ENCODE results near the gene JCAD.
"Not testable (repeated sequence)": the region's sequence is repeated elsewhere in the genome, so short reads cannot be mapped to it uniquely, and the experiment has no call there.

The JCAD gene

DNA sequence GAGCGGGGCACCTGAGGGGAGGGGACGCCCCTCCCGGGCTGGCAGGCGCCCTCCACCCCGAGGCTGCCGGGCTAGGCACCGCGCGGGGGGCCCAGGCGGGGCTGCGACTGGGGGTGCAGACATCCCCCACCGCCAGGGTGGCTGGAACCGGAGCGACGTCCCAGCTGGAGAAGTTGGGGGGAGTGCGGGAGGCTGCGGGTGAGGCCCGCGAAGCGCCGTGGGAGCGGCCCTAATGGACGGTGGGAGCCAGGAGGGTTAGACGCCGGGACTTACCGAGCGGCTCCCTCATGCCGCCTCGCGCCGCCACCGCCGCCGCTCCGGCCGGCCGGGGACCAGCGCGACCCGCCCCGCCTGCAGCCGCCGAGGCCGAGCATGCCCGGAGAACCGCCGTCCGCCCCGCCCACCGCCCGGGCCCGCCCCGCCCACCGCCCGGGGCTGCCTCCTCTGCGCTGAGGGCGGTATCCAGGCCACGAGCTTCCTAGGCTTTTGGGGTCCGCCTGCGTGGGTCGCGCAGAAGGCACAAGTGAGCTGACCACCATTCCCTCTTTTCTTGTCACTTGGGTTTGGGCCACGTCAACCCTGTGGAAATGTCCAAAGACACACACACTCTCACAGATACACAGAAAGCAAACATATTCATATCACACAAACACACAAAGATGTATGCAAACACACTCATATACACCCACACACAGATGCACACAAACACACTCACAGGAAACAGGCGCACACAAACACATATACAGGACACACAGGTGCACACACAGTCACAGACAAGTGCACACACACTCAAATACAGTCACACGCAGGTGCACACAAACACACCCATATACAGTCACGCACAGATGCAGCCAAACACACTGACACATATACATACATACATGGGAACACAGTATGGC, at the start of gene JCAD:
Gene JCAD, minus strand, starts transcription at position 378 of the 899 bp plus-strand sequence. CDS start 11,774 bp downstream, outside the sequence.
- no peaks in the 10 kb centered on the region for H3K27me3 ChIP-seq (ENCODE audit: low read depth, low read length)
- H3K4me3 ChIP-seq (ENCODE audit: low read depth in 1 of 2, low read length in 2 of 2), result peak within 1 kb of the TSS; percentile 50 to 77
- no peaks in the 10 kb centered on the region for H3K36me3 ChIP-seq (ENCODE audit: control insufficient read depth in 1 of 2, insufficient read depth in 2 of 2, low read length in 2 of 2)
- H3K4me1 ChIP-seq (ENCODE audit: control insufficient read depth in 1 of 2, insufficient read depth in 2 of 2, low read length in 2 of 2), result peaks cover 0 to 21% of the 10 kb centered on the region in 2 donors
- no peak within 1 kb of the TSS for H3K27ac ChIP-seq (ENCODE audit: low read length)
- H3K9me3 ChIP-seq (ENCODE audit: control insufficient read depth in 1 of 2, low read length in 2 of 2), result no peaks in the 10 kb centered on the region

DNA sequence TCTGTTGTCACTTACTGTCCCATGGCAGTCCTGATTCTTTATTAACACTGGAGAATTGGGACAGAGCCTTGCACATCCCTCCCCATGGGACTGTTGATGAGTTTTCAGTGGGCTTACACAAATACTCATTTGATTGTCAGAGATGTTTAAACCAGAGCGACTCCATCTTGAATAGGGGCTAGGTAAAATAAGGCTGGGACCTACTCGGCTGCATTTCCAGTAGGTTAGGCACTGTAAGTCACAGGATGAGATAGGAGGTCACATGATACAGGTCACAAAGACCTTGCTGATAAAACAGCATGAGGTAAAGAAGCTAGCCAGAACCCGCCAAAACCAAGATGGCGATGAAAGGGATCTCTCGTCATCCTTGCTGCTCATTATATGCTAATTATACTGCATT, 47.6 kb upstream of the JCAD start:
- Histone ChIP-seq H3K4me3 (ENCODE audit: low read depth in 1 of 2, low read length in 2 of 2) (no peak overlapping the region), H3K36me3 (ENCODE audit: control insufficient read depth in 1 of 2, insufficient read depth in 2 of 2, low read length in 2 of 2) (no peaks in the 10 kb centered on the region), H3K27me3 (ENCODE audit: low read depth, low read length) (no peaks in the 10 kb centered on the region), H3K4me1 (ENCODE audit: control insufficient read depth in 1 of 2, insufficient read depth in 2 of 2, low read length in 2 of 2) (no peaks in the 10 kb centered on the region), H3K27ac (ENCODE audit: low read length) (no peak overlapping the region), H3K9me3 (ENCODE audit: control insufficient read depth in 1 of 2, low read length in 2 of 2) (no peaks in the 10 kb centered on the region)

- Histone ChIP-seq H3K27me3 (ENCODE audit: low read depth, low read length) (no peaks in the 10 kb centered on the region), H3K27ac (ENCODE audit: low read length) (no peak overlapping the region), H3K4me1 (ENCODE audit: control insufficient read depth in 1 of 2, insufficient read depth in 2 of 2, low read length in 2 of 2) (no peaks in the 10 kb centered on the region), H3K4me3 (ENCODE audit: low read depth in 1 of 2, low read length in 2 of 2) (no peak overlapping the region), H3K9me3 (ENCODE audit: control insufficient read depth in 1 of 2, low read length in 2 of 2) (no peaks in the 10 kb centered on the region), H3K36me3 (ENCODE audit: control insufficient read depth in 1 of 2, insufficient read depth in 2 of 2, low read length in 2 of 2) (no peaks in the 10 kb centered on the region)
Measured at GRCh38 chr10:30103595-30104320, 44.4 kb upstream of the JCAD start.

DNA sequence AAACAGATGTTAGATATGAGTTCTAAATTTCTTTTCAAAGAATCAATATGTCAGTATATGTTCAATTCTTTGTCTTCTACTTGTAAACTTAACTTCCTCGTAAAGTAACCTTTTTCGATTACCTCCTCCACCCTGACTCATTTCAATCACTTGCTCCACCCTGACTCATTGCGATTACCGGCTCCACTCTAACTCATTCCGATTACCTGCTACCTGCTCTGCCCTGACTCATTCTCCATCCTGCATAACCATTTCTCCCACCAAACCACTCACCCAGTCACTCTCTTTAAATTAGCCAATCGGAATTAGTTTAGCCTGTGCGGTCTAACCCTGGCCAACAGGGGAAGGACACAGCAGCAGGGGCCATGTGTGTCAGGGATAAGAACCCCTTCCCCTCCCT, 40.3 kb upstream of the JCAD start:
- H3K27ac ChIP-seq (ENCODE audit: low read length); H3K9me3 ChIP-seq (ENCODE audit: control insufficient read depth in 1 of 2, low read length in 2 of 2); H3K4me3 ChIP-seq (ENCODE audit: low read depth in 1 of 2, low read length in 2 of 2); H3K4me1 ChIP-seq (ENCODE audit: control insufficient read depth in 1 of 2, insufficient read depth in 2 of 2, low read length in 2 of 2); H3K27me3 ChIP-seq (ENCODE audit: low read depth, low read length); H3K36me3 ChIP-seq (ENCODE audit: control insufficient read depth in 1 of 2, insufficient read depth in 2 of 2, low read length in 2 of 2): not testable (repeated sequence)

GRCh38 chr10:30099101-30099500, 39.7 kb upstream of the JCAD start:
- Histone ChIP-seq H3K4me3 (ENCODE audit: low read depth in 1 of 2, low read length in 2 of 2) (no peak overlapping the region), H3K9me3 (ENCODE audit: control insufficient read depth in 1 of 2, low read length in 2 of 2) (no peaks in the 10 kb centered on the region), H3K27ac (ENCODE audit: low read length) (no peak overlapping the region), H3K36me3 (ENCODE audit: control insufficient read depth in 1 of 2, insufficient read depth in 2 of 2, low read length in 2 of 2) (no peaks in the 10 kb centered on the region), H3K4me1 (ENCODE audit: control insufficient read depth in 1 of 2, insufficient read depth in 2 of 2, low read length in 2 of 2) (no peaks in the 10 kb centered on the region), H3K27me3 (ENCODE audit: low read depth, low read length) (no peaks in the 10 kb centered on the region)

DNA sequence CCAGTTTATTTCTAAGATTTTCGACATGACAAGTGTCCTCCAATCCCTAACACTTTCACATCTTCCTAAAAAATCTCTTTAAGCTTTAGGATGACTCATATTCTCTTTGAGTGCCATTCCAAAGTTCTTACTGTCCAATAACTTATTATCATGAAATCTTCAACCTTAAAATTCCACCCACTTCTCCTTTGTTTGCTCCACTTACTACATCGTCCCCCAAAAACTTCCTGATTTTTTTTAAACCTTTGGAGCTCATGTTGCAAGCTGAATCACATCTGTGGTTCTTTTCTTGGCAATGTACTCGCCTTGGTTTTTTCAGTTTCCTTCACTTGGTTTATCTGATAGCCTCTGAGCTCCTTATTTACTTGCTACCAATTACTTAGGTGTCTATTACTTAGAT, 39.2 kb upstream of the JCAD start:
- Histone ChIP-seq H3K9me3 (ENCODE audit: control insufficient read depth in 1 of 2, low read length in 2 of 2) (no peaks in the 10 kb centered on the region), H3K4me1 (ENCODE audit: control insufficient read depth in 1 of 2, insufficient read depth in 2 of 2, low read length in 2 of 2) (no peaks in the 10 kb centered on the region), H3K27ac (ENCODE audit: low read length) (no peak overlapping the region), H3K4me3 (ENCODE audit: low read depth in 1 of 2, low read length in 2 of 2) (no peak overlapping the region), H3K36me3 (ENCODE audit: control insufficient read depth in 1 of 2, insufficient read depth in 2 of 2, low read length in 2 of 2) (no peaks in the 10 kb centered on the region), H3K27me3 (ENCODE audit: low read depth, low read length) (no peaks in the 10 kb centered on the region)

- H3K9me3 ChIP-seq (ENCODE audit: control insufficient read depth in 1 of 2, low read length in 2 of 2), result no peaks in the 10 kb centered on the region
Measured at GRCh38 chr10:30096564-30096963, 37.2 kb upstream of the JCAD start.

DNA sequence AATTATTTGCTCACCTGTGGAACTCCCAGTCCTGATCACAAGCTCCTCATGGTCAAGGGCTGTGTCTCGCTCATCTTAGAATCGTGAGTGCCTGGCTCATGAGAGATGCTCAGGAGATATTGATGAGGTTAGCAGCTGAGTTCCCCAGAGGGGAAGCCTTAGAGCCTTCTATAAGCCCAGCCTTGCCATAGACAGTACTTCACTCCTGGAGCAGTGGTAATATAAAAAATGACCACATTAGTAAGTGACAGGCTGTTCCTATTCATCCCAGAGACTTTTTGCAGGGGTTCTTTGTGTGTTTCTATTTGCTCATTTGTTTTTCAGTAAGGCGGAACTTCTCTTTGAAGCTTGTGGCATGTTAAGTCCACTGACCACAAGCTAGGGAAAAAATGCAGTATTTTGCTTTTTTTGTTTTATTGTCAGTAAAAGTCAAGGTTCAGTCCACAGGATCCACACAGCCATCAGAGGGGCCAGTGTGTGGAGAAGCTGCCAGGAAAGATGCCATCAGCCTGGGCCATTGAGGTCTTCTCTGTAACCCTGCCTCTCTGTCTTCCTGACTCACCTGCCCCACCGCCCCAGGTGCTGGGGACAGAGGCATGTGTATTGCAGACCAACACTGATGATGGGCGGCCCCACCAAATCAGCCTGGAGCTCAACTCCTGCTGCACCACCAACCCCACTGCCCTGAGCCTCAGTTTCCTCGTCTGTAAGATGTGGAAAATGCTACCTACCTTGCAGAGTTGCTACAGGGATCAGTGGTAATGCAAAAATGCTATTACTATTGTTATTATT, 36.4 kb upstream of the JCAD start:
- no peaks in the 10 kb centered on the region for H3K9me3 ChIP-seq (ENCODE audit: control insufficient read depth in 1 of 2, low read length in 2 of 2)
- H3K4me1 ChIP-seq (ENCODE audit: control insufficient read depth in 1 of 2, insufficient read depth in 2 of 2, low read length in 2 of 2), result no peaks in the 10 kb centered on the region
- no peaks in the 10 kb centered on the region for H3K36me3 ChIP-seq (ENCODE audit: control insufficient read depth in 1 of 2, insufficient read depth in 2 of 2, low read length in 2 of 2)
- no peak overlapping the region for H3K4me3 ChIP-seq (ENCODE audit: low read depth in 1 of 2, low read length in 2 of 2)
- no peak overlapping the region for H3K27ac ChIP-seq (ENCODE audit: low read length)
- H3K27me3 ChIP-seq (ENCODE audit: low read depth, low read length), result no peaks in the 10 kb centered on the region

More at GRCh38 chr10:30096564-30096963, 37.2 kb upstream of the JCAD start:
- H3K27ac ChIP-seq (ENCODE audit: low read length), result no peak overlapping the region
- no peaks in the 10 kb centered on the region for H3K27me3 ChIP-seq (ENCODE audit: low read depth, low read length)
- H3K4me1 ChIP-seq (ENCODE audit: control insufficient read depth in 1 of 2, insufficient read depth in 2 of 2, low read length in 2 of 2), result no peaks in the 10 kb centered on the region
- no peaks in the 10 kb centered on the region for H3K36me3 ChIP-seq (ENCODE audit: control insufficient read depth in 1 of 2, insufficient read depth in 2 of 2, low read length in 2 of 2)
- no peak overlapping the region for H3K4me3 ChIP-seq (ENCODE audit: low read depth in 1 of 2, low read length in 2 of 2)

GRCh38 chr10:30094601-30095000, 35.2 kb upstream of the JCAD start:
- Histone ChIP-seq H3K27ac (ENCODE audit: low read length) (no peak overlapping the region), H3K27me3 (ENCODE audit: low read depth, low read length) (no peaks in the 10 kb centered on the region), H3K9me3 (ENCODE audit: control insufficient read depth in 1 of 2, low read length in 2 of 2) (no peaks in the 10 kb centered on the region), H3K4me3 (ENCODE audit: low read depth in 1 of 2, low read length in 2 of 2) (no peak overlapping the region), H3K36me3 (ENCODE audit: control insufficient read depth in 1 of 2, insufficient read depth in 2 of 2, low read length in 2 of 2) (no peaks in the 10 kb centered on the region), H3K4me1 (ENCODE audit: control insufficient read depth in 1 of 2, insufficient read depth in 2 of 2, low read length in 2 of 2) (no peaks in the 10 kb centered on the region)

DNA sequence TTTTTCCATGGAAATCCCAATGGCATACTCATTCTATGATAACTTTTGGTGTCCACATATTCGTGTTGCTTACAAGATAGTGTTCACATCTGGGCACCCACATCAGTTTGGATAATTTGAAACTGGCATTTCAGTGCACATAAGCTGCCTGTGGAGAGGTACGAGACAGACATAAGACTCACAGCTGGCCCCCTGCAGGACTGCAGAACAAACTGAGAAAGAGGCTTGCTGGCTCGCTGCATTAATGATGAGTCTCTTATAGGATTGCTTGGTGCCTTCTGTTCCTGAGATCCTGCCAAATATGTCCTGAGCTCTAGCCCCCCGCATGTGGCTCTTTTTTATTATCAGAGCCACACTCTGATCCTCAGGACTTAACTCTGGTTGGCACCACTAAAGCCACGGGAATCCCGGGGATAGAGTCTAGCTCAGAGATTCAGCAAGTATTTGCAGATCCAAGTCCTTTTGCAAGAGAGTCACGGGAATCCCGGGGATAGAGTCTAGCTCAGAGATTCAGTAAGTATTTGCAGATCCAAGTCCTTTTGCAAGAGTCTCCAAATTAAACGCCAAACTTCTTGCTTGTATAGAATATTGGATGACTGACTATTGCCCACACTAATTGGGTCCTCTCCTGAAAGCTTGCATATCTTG, 34.0 kb upstream of the JCAD start:
- Histone ChIP-seq H3K27me3 (ENCODE audit: low read depth, low read length) (no peaks in the 10 kb centered on the region), H3K4me3 (ENCODE audit: low read depth in 1 of 2, low read length in 2 of 2) (no peak overlapping the region), H3K4me1 (ENCODE audit: control insufficient read depth in 1 of 2, insufficient read depth in 2 of 2, low read length in 2 of 2) (peaks cover under 1 to 9% of the 10 kb centered on the region in 2 donors), H3K27ac (ENCODE audit: low read length) (no peak overlapping the region), H3K36me3 (ENCODE audit: control insufficient read depth in 1 of 2, insufficient read depth in 2 of 2, low read length in 2 of 2) (no peaks in the 10 kb centered on the region), H3K9me3 (ENCODE audit: control insufficient read depth in 1 of 2, low read length in 2 of 2) (no peaks in the 10 kb centered on the region)
